WTC11 (cell line): ENCODE measurements around the gene ABHD12B. TPM values are rescaled to one million over a fixed set of nuclear protein-coding genes. Genes with fewer than 3 reads are reported as not detected.

Experiments used
- ATAC-seq: fragments of 200-7000 bp; cut with Tn5 transposase; 2 replicates; pipeline ENCODE4 v1.10.0; 2021; ENCODE audit warnings: mild to moderate bottlenecking, moderate library complexity
- CTCF ChIA-PET: fragments of 300-600 bp; sonication (Branson Sonifier 250); formaldehyde crosslinking; loops from one replicate; lab custom pipeline; 2021; ENCODE audit warnings: antibody characterized with exemption; lab: Charles Lee
- POLR2A ChIA-PET: fragments of 350-600 bp; sonication (Branson Sonifier 250); formaldehyde crosslinking; loops from one replicate; lab custom pipeline; 2021; ENCODE audit warnings: antibody characterized with exemption; lab: Charles Lee
- DNase-seq: peaks from one replicate; pipeline ENCODE4 v3.0.0; 2021; ENCODE audit warnings: low spot score
- H3K27ac Mint-ChIP-seq: 2 replicates; pipeline ENCODE4 v1.8.0; 2021; ENCODE audit warnings: mixed read lengths
- H3K27me3 Mint-ChIP-seq: 2 replicates; pipeline ENCODE4 v1.8.0; 2021; ENCODE audit warnings: low read depth, mild to moderate bottlenecking, moderate library complexity, mixed read lengths
- H3K36me3 Mint-ChIP-seq: 2 replicates; pipeline ENCODE4 v1.8.0; 2021; ENCODE audit warnings: mixed read lengths
- H3K4me1 Mint-ChIP-seq: 2 replicates; pipeline ENCODE4 v1.8.0; 2022; ENCODE audit warnings: mixed read lengths
- H3K4me3 Mint-ChIP-seq: 2 replicates; pipeline ENCODE4 v1.8.0; 2021; ENCODE audit warnings: mild to moderate bottlenecking, moderate library complexity, mixed read lengths
- H3K9me3 Mint-ChIP-seq: 2 replicates; pipeline ENCODE4 v1.8.0; 2021; ENCODE audit warnings: mixed read lengths
- AR ChIP-seq: fragments of 250-450 bp; sonication (Bioruptor Pico); IDR thresholded peaks from 2 replicates; pipeline ENCODE4 v1.9.0; 2021; ENCODE audit warnings: mild to moderate bottlenecking
- ARID4B ChIP-seq: sonication (generic); formaldehyde crosslinking; IDR thresholded peaks from 2 replicates; pipeline ENCODE4 v1.8.0; 2023; ENCODE audit warnings: missing genetic modification reagents, mild to moderate bottlenecking, borderline replicate concordance
- ATF1 ChIP-seq: sonication (generic); formaldehyde crosslinking; IDR thresholded peaks from 2 replicates; pipeline ENCODE4 v1.8.1; 2023; ENCODE audit warnings: mild to moderate bottlenecking, moderate library complexity, missing genetic modification reagents
- CBFB ChIP-seq: sonication (generic); formaldehyde crosslinking; IDR thresholded peaks from 2 replicates; pipeline ENCODE4 v1.8.1; 2022; ENCODE audit warnings: mild to moderate bottlenecking, low read depth, missing genetic modification reagents
- FOXK1 ChIP-seq: sonication (generic); formaldehyde crosslinking; IDR thresholded peaks from 2 replicates; pipeline ENCODE4 v1.8.0; 2022; ENCODE audit warnings: mild to moderate bottlenecking, moderate library complexity, missing genetic modification reagents
- HMGXB4 ChIP-seq: sonication (generic); formaldehyde crosslinking; IDR thresholded peaks from 2 replicates; pipeline ENCODE4 v1.8.1; 2023; ENCODE audit warnings: mild to moderate bottlenecking, moderate library complexity, missing genetic modification reagents
- IRF2 ChIP-seq: sonication (generic); formaldehyde crosslinking; IDR thresholded peaks from 2 replicates; pipeline ENCODE4 v1.8.0; 2022; ENCODE audit warnings: low read depth, missing genetic modification reagents, borderline replicate concordance
- JUN ChIP-seq: sonication (generic); formaldehyde crosslinking; IDR thresholded peaks from 2 replicates; pipeline ENCODE4 v1.8.0; 2023; ENCODE audit warnings: mild to moderate bottlenecking, missing genetic modification reagents
- NR1H2 ChIP-seq: sonication (generic); formaldehyde crosslinking; IDR thresholded peaks from 2 replicates; pipeline ENCODE4 v1.9.0; 2021; ENCODE audit warnings: mild to moderate bottlenecking, moderate library complexity, missing genetic modification reagents
- NR2C2 ChIP-seq: sonication (generic); formaldehyde crosslinking; IDR thresholded peaks from 2 replicates; pipeline ENCODE4 v1.8.0; 2022; ENCODE audit warnings: mild to moderate bottlenecking, missing genetic modification reagents
- PREB ChIP-seq: sonication (generic); formaldehyde crosslinking; IDR thresholded peaks from 2 replicates; pipeline ENCODE4 v1.8.1; 2022; ENCODE audit warnings: mild to moderate bottlenecking, missing genetic modification reagents, moderate library complexity, borderline replicate concordance
- RORB ChIP-seq: fragments of 250-450 bp; sonication (Bioruptor Pico); IDR thresholded peaks from 2 replicates; pipeline ENCODE4 v1.9.0; 2021; ENCODE audit warnings: mild to moderate bottlenecking
- SMAD4 ChIP-seq: sonication (generic); formaldehyde crosslinking; IDR thresholded peaks from 2 replicates; pipeline ENCODE4 v1.8.0; 2022; ENCODE audit warnings: mild to moderate bottlenecking, missing genetic modification reagents
- ZNF281 ChIP-seq: sonication (generic); formaldehyde crosslinking; IDR thresholded peaks from 2 replicates; pipeline ENCODE4 v1.8.0; 2023; ENCODE audit warnings: mild to moderate bottlenecking, missing genetic modification reagents
- ZNF416 ChIP-seq: fragments of 250-450 bp; sonication (Bioruptor Pico); IDR thresholded peaks from 2 replicates; pipeline ENCODE4 v1.9.0; 2021; ENCODE audit warnings: mild to moderate bottlenecking, inconsistent platforms
- ZNF532 ChIP-seq: fragments of 250-450 bp; sonication (Bioruptor Pico); IDR thresholded peaks from 2 replicates; pipeline ENCODE4 v1.9.0; 2021; ENCODE audit warnings: mild to moderate bottlenecking, borderline replicate concordance
- ZSCAN18 ChIP-seq: fragments of 250-450 bp; sonication (Bioruptor Pico); IDR thresholded peaks from 2 replicates; pipeline ENCODE4 v2.1.2; 2022; ENCODE audit warnings: mild to moderate bottlenecking, moderate library complexity
- total RNA-seq: library from RNA; stranded (reverse); gene quantifications from 3 replicates; pipeline ENCODE4 v1.2.3, GENCODE V29; 2021

The ABHD12B gene
- total RNA-seq, 1 experiment from 2014 or later = 156 TPM

- no peak overlapping the region for H3K4me3 Mint-ChIP-seq
- DNase-seq = no peak
- 0 out of 2 replicates have a peak overlapping the region, but pooled peaks have one; percentile 32 for H3K27ac Mint-ChIP-seq
- ATAC-seq = peak; percentile 29
- H3K9me3 Mint-ChIP-seq = no peaks in the 10 kb centered on the region
- peaks cover 46% of the 10 kb centered on the region for H3K4me1 Mint-ChIP-seq
- no peaks in the 10 kb centered on the region for H3K36me3 Mint-ChIP-seq
- ChIA-PET POLR2A (no interaction called here), CTCF (interaction anchor here (1.2 to 4.2 kb wide), 15 partner anchors 8 to 538 kb away, joined by 3 to 56 read pairs (median 19); partner anchors contain the start of genes ABHD12B and NIN)
- H3K27me3 Mint-ChIP-seq = no peaks in the 10 kb centered on the region; the same call in none of the 2 replicates
- TF ChIP-seq NR2C2 (CRISPR knock-in tag) (no peak), SMAD4 (CRISPR knock-in tag) (no peak), AR (CRISPR knock-in tag) (no peak), ATF1 (CRISPR knock-in tag) (no peak), PREB (CRISPR knock-in tag) (no peak), ZNF532 (CRISPR knock-in tag) (no peak), ZNF281 (CRISPR knock-in tag) (no peak), JUN (CRISPR knock-in tag) (no peak), CBFB (CRISPR knock-in tag) (no peak), FOXK1 (no peak), ARID4B (CRISPR knock-in tag) (no peak), NR1H2 (no peak), RORB (CRISPR knock-in tag) (no peak), ZSCAN18 (CRISPR knock-in tag) (no peak), HMGXB4 (CRISPR knock-in tag) (no peak), IRF2 (CRISPR knock-in tag) (no peak), ZNF416 (no peak)
Measured at GRCh38 chr14:50859296-50859624, 12.6 kb upstream of the ABHD12B start.
